ENCODE data around the gene SLC5A7.

GRCh38 chr2:107986278-107987217 is at the start of gene SLC5A7:
- TF ChIP-seq CBX2 (IDR thresholded peaks at IDR 0.05; ENCODE audit: borderline replicate concordance, low read depth) (no peak), CTCF (IDR thresholded peaks at IDR 0.05) (no peak), MAFK (IDR thresholded peaks at IDR 0.05; ENCODE audit: partially characterized antibody) (no peak), MAX (IDR thresholded peaks at IDR 0.05) (no peak), JUNB (IDR thresholded peaks at IDR 0.05) (no peak), HOXA7 (CRISPR knock-in tag; IDR thresholded peaks at IDR 0.05) (no peak), CEBPB (IDR thresholded peaks at IDR 0.05) (no peak), NPAS2 (CRISPR knock-in tag; IDR thresholded peaks at IDR 0.05; ENCODE audit: borderline replicate concordance) (no peak)

All from A549 (cell line).